Smooth muscle cell (in vitro differentiated cells): ENCODE measurements around the gene FAM120A. TPM values are rescaled to one million over a fixed set of nuclear protein-coding genes. Genes with fewer than 3 reads are reported as not detected.

ENCODE experiments used
- DNase-seq: peaks from one replicate; lab custom pipeline; 2025; ENCODE audit not compliant: unreplicated experiment; lab: John Stamatoyannopoulos, UW
- H2AFZ ChIP-seq: fragments of 200-600 bp; sonication (generic); 2 replicates; pipeline ENCODE4 v1.6.0; 2016; ENCODE audit warnings: antibody characterized with exemption, low read depth, mild to moderate bottlenecking
- H3F3A ChIP-seq: fragments of 200-600 bp; sonication (generic); 2 replicates; pipeline ENCODE4 v1.6.0; 2017; ENCODE audit warnings: antibody characterized with exemption, low read depth
- H3K27ac ChIP-seq: fragments of 200-600 bp; sonication (generic); 2 replicates; pipeline ENCODE4 v1.5.1; 2016; ENCODE audit warnings: low read depth, mild to moderate bottlenecking
- H3K27me3 ChIP-seq: fragments of 200-600 bp; sonication (generic); 2 replicates; pipeline ENCODE4 v1.6.1; 2016; ENCODE audit warnings: low read depth, mild to moderate bottlenecking
- H3K36me3 ChIP-seq: fragments of 200-600 bp; sonication (generic); 2 replicates; pipeline ENCODE4 v1.5.1; 2016; ENCODE audit warnings: low read depth
- H3K4me1 ChIP-seq: fragments of 200-600 bp; sonication (generic); 2 replicates; pipeline ENCODE4 v1.5.1; 2016; ENCODE audit warnings: low read depth
- H3K4me2 ChIP-seq: fragments of 200-600 bp; sonication (generic); 2 replicates; pipeline ENCODE4 v1.6.0; 2016; ENCODE audit warnings: mild to moderate bottlenecking
- H3K4me3 ChIP-seq: fragments of 200-600 bp; sonication (generic); 2 replicates; pipeline ENCODE4 v1.5.1; 2016; ENCODE audit warnings: mild to moderate bottlenecking
- H3K79me2 ChIP-seq: fragments of 200-600 bp; sonication (generic); 2 replicates; pipeline ENCODE4 v1.6.0; 2016; ENCODE audit warnings: low read depth, mild to moderate bottlenecking
- H3K9ac ChIP-seq: fragments of 200-600 bp; sonication (generic); 2 replicates; pipeline ENCODE4 v1.6.0; 2016; ENCODE audit warnings: low read depth
- H3K9me3 ChIP-seq: fragments of 200-600 bp; sonication (generic); replicated peaks from 2 replicates; pipeline ENCODE4 v1.5.1; 2016; ENCODE audit warnings: low read depth
- H4K20me1 ChIP-seq: fragments of 200-600 bp; sonication (generic); 2 replicates; pipeline ENCODE4 v1.6.0; 2016; ENCODE audit warnings: low read depth
- WGBS: methylation state at CpG from one replicate; pipeline ENCODE4 v1.1.7; 2016; ENCODE audit warnings: low lambda C conversion rate; 5-methylcytosine and 5-hydroxymethylcytosine counted together
- polyA plus RNA-seq: library from polyadenylated mRNA; unstranded; fragments of >200 nt; fragmentation: Nextera tagmentation; extraction: Ambion mirVana; gene quantifications from 2 replicates; pipeline ENCODE4 v1.2.1, GENCODE V29; 2016
- total RNA-seq: library from RNA; depleted of rRNA; stranded (reverse); fragments of >200 nt; gene quantifications from 2 replicates; pipeline ENCODE4 v1.2.3, GENCODE V29; 2014
- TF ChIP-seq, protein P1 (sequence below): fragments of 200-600 bp; sonication (generic); IDR thresholded peaks from 2 replicates; pipeline ENCODE4 v1.5.1; 2017; ENCODE audit warnings: borderline replicate concordance, mild to moderate bottlenecking, antibody characterized with exemption; ENCODE audit not compliant: insufficient read depth, poor library complexity, severe bottlenecking

The FAM120A gene
- total and polyA plus RNA-seq, 2 experiments from 2014 or later, result 14.4 to 47.2 TPM

GRCh38 chr9:93464876-93465275 lies 13.4 kb downstream of the FAM120A start:
- TF ChIP-seq, protein P1, sequence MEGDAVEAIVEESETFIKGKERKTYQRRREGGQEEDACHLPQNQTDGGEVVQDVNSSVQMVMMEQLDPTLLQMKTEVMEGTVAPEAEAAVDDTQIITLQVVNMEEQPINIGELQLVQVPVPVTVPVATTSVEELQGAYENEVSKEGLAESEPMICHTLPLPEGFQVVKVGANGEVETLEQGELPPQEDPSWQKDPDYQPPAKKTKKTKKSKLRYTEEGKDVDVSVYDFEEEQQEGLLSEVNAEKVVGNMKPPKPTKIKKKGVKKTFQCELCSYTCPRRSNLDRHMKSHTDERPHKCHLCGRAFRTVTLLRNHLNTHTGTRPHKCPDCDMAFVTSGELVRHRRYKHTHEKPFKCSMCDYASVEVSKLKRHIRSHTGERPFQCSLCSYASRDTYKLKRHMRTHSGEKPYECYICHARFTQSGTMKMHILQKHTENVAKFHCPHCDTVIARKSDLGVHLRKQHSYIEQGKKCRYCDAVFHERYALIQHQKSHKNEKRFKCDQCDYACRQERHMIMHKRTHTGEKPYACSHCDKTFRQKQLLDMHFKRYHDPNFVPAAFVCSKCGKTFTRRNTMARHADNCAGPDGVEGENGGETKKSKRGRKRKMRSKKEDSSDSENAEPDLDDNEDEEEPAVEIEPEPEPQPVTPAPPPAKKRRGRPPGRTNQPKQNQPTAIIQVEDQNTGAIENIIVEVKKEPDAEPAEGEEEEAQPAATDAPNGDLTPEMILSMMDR, result no peak
- H3K27ac ChIP-seq, result no peak overlapping the region
- no peaks in the 10 kb centered on the region for H3K9me3 ChIP-seq
- H3K79me2 ChIP-seq, result peaks cover 100% of the 10 kb centered on the region
- H3K9ac ChIP-seq, result no peak overlapping the region
- H3K4me3 ChIP-seq, result no peak overlapping the region
- peaks cover 10% of the 10 kb centered on the region for H3K4me1 ChIP-seq
- no peak overlapping the region for H2AFZ ChIP-seq
- 53% methylated on average over 2 of the region's 2 CpGs for WGBS
- H3F3A ChIP-seq, result no peaks in the 10 kb centered on the region
- no peak for DNase-seq
- H3K36me3 ChIP-seq, result no peaks in the 10 kb centered on the region
- no peak overlapping the region for H3K4me2 ChIP-seq
- no peaks in the 10 kb centered on the region for H3K27me3 ChIP-seq
- peaks cover 100% of the 10 kb centered on the region for H4K20me1 ChIP-seq

- TF ChIP-seq, protein P1, result no peak
- Histone ChIP-seq H3K36me3 (no peaks in the 10 kb centered on the region), H3K27me3 (no peaks in the 10 kb centered on the region), H3K27ac (no peak overlapping the region), H3K4me2 (no peak overlapping the region), H3F3A (no peaks in the 10 kb centered on the region), H4K20me1 (peaks cover 100% of the 10 kb centered on the region), H3K4me3 (no peak overlapping the region), H3K9me3 (no peaks in the 10 kb centered on the region), H3K79me2 (peaks cover 100% of the 10 kb centered on the region), H3K9ac (no peak overlapping the region), H2AFZ (no peak overlapping the region), H3K4me1 (peaks cover 10% of the 10 kb centered on the region)
- 96% methylated on average over 6 of the region's 6 CpGs for WGBS
- no peak for DNase-seq
These were observed 14.4 kb downstream of the FAM120A start for GRCh38 chr9:93465855-93466254.

DNA sequence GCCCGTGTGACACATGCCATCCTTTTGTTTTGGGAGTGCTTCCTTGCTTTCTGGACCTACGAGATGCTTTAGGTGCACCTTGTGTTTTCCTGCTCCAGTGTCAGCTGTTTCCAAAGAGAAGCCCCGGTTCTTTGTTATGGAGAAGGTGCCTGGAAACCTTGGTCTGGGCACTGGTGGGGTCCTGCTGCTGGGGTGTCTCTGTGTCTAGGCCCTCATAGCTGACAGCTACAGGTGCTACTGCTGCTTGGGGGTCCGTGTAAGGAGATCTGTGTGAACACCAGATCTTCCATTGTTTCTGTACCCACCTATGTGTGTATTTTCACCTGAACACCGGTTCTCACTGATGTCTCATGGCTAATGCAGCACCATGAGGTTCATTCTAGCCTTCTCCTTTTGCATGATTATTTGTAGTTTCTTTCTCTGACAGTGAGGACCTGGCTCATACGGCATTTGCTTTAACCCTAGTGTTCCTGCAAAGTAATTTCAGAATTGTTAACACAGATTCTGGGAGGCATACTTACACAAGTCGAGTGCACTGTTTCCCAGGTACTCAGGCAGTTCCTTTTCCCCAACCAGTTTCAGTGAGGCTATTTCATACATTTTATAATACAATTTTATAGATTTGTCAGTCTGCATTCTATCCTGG lies 15.1 kb downstream of the FAM120A start:
- 67% methylated on average over 7 of the region's 7 CpGs for WGBS
- Histone ChIP-seq H3K4me2 (no peak overlapping the region), H2AFZ (no peak overlapping the region), H3K9me3 (no peaks in the 10 kb centered on the region), H4K20me1 (peaks cover 100% of the 10 kb centered on the region), H3K9ac (no peak overlapping the region), H3K4me3 (no peak overlapping the region), H3K27me3 (no peaks in the 10 kb centered on the region), H3K27ac (no peak overlapping the region), H3F3A (no peaks in the 10 kb centered on the region), H3K36me3 (no peaks in the 10 kb centered on the region), H3K79me2 (peaks cover 99% of the 10 kb centered on the region), H3K4me1 (peaks cover 10% of the 10 kb centered on the region)
- no peak for DNase-seq
- TF ChIP-seq, protein P1, result no peak

- no peak overlapping the region for H3K27ac ChIP-seq
- WGBS, result 72% methylated on average over 3 of the region's 3 CpGs
- peaks cover 10% of the 10 kb centered on the region for H3K4me1 ChIP-seq
- H3K9ac ChIP-seq, result no peak overlapping the region
- H3K4me3 ChIP-seq, result no peak overlapping the region
- no peaks in the 10 kb centered on the region for H3F3A ChIP-seq
- TF ChIP-seq, protein P1, result no peak
- H3K36me3 ChIP-seq, result no peaks in the 10 kb centered on the region
- no peak overlapping the region for H2AFZ ChIP-seq
- DNase-seq, result no peak
- H3K4me2 ChIP-seq, result no peak overlapping the region
- peaks cover 98% of the 10 kb centered on the region for H3K79me2 ChIP-seq
- no peaks in the 10 kb centered on the region for H3K27me3 ChIP-seq
- H3K9me3 ChIP-seq, result no peaks in the 10 kb centered on the region
- peaks cover 100% of the 10 kb centered on the region for H4K20me1 ChIP-seq
These were observed 15.6 kb downstream of the FAM120A start for GRCh38 chr9:93467062-93467416.
